H1 (cell line): ENCODE measurements around the gene BPIFB2. TPM values are rescaled to one million over a fixed set of nuclear protein-coding genes. Genes with fewer than 3 reads are reported as not detected.

ENCODE experiments used
- CTCF ChIA-PET: fragments of 300-600 bp; sonication (Branson Sonifier 250); formaldehyde crosslinking; loops from one replicate; lab custom pipeline; 2021; ENCODE audit not compliant: partially characterized antibody; lab: Charles Lee
- POLR2A ChIA-PET: fragments of 300-600 bp; sonication (Branson Sonifier 250); formaldehyde crosslinking; loops from one replicate; lab custom pipeline; 2021; ENCODE audit warnings: inconsistent platforms; ENCODE audit not compliant: partially characterized antibody; lab: Charles Lee
- DNase-seq, 2 experiments: peaks; one replicate each; pipeline versions ENCODE4 v3.0.0 to v3.0.0-alpha.2; 2010 to 2022; ENCODE audit warnings: low spot score in 2 of 2, low read depth in 1 of 2, mixed read lengths in 1 of 2
- FAIRE-seq: peaks from 2 replicates; lab custom pipeline; 2011; peaks lifted over from hg19 to GRCh38; lab: Jason Lieb, UNC
- H2AFZ ChIP-seq: 2 replicates; pipeline ENCODE4 v1.8.1; 2012; ENCODE audit warnings: low read length, inconsistent platforms
- H2AK5ac ChIP-seq: 2 replicates; pipeline ENCODE4 v1.6.1; 2013; ENCODE audit warnings: low read depth, low read length
- H2BK120ac ChIP-seq: replicated peaks from 2 replicates; pipeline ENCODE3; 2013; ENCODE audit warnings: low read depth, low read length, inconsistent platforms
- H2BK12ac ChIP-seq: 2 replicates; pipeline ENCODE4 v1.6.1; 2013; ENCODE audit warnings: low read depth, low read length
- H2BK15ac ChIP-seq: 2 replicates; pipeline ENCODE4 v1.6.1; 2013; ENCODE audit warnings: low read length
- H2BK20ac ChIP-seq: 2 replicates; pipeline ENCODE4 v1.6.1; 2013; ENCODE audit warnings: low read length
- H2BK5ac ChIP-seq: 2 replicates; pipeline ENCODE4 v1.6.1; 2013; ENCODE audit warnings: low read depth, low read length
- H3K14ac ChIP-seq: 2 replicates; pipeline ENCODE4 v1.6.1; 2013; ENCODE audit warnings: inconsistent platforms; ENCODE audit not compliant: insufficient read length
- H3K18ac ChIP-seq: 2 replicates; pipeline ENCODE4 v1.6.1; 2013; ENCODE audit warnings: low read length; ENCODE audit errors: extremely low read depth
- H3K23ac ChIP-seq: 2 replicates; pipeline ENCODE4 v1.6.1; 2013; ENCODE audit warnings: inconsistent platforms; ENCODE audit not compliant: insufficient read length
- H3K23me2 ChIP-seq: 2 replicates; pipeline ENCODE4 v1.6.1; 2013; ENCODE audit warnings: low read depth, low read length
- H3K27ac ChIP-seq: 2 replicates; pipeline ENCODE4 v1.6.1; 2011; ENCODE audit warnings: low read depth, low read length, inconsistent platforms
- H3K27me3 ChIP-seq, 4 experiments: replicated peaks in 1 of 4; 1 replicate in 1 of 4; 2 replicates in 3 of 4; pipeline versions ENCODE4 v1.6.1 to v1.8.1; 2011 to 2013; ENCODE audit warnings: low read length in 3 of 4, mild to moderate bottlenecking in 3 of 4, inconsistent platforms in 2 of 4, mixed read lengths in 2 of 4, moderate library complexity in 1 of 4; ENCODE audit not compliant: control insufficient read depth in 3 of 4, insufficient read depth in 3 of 4; ENCODE audit errors: extremely low read depth in 1 of 4
- H3K36me3 ChIP-seq, 4 experiments: 2 replicates each; pipeline versions ENCODE4 v1.6.1 to v1.8.1; 2011 to 2013; ENCODE audit warnings: mild to moderate bottlenecking in 4 of 4, low read length in 3 of 4, moderate library complexity in 2 of 4, control low read depth in 1 of 4, inconsistent platforms in 1 of 4; ENCODE audit not compliant: insufficient read depth in 4 of 4, control insufficient read depth in 2 of 4
- H3K4ac ChIP-seq: replicated peaks from 2 replicates; pipeline ENCODE3; 2013; ENCODE audit warnings: low read length, low read depth, mixed read lengths, inconsistent platforms; ENCODE audit not compliant: insufficient read length
- H3K4me1 ChIP-seq, 4 experiments: replicated peaks in 1 of 4; 1 replicate in 1 of 4; 2 replicates in 3 of 4; pipeline versions ENCODE4 v1.6.1 to v1.8.1; 2011 to 2013; ENCODE audit warnings: low read length in 3 of 4, inconsistent platforms in 2 of 4, mixed read lengths in 1 of 4; ENCODE audit not compliant: insufficient read depth in 4 of 4, control insufficient read depth in 3 of 4
- H3K4me2 ChIP-seq, 2 experiments: 2 replicates each; pipeline versions ENCODE4 v1.6.1 to v1.8.1; 2011 to 2013; ENCODE audit warnings: low read depth in 2 of 2, low read length in 2 of 2, control low read depth in 1 of 2, inconsistent platforms in 1 of 2, mild to moderate bottlenecking in 1 of 2; ENCODE audit not compliant: insufficient read depth in 1 of 2
- H3K4me3 ChIP-seq, 4 experiments: fragments of 200-600, 300-600 bp in 1 of 4; sonication (generic), shearing (Covaris generic), sonication (Bioruptor Twin) in 1 of 4; 2 replicates each; pipeline versions ENCODE4 v1.5.1 to v1.8.1; 2011 to 2016; ENCODE audit warnings: low read length in 4 of 4, low read depth in 3 of 4, control low read depth in 2 of 4, inconsistent platforms in 2 of 4, mild to moderate bottlenecking in 2 of 4, mixed read lengths in 1 of 4, moderate library complexity in 1 of 4; ENCODE audit not compliant: insufficient read depth in 2 of 4; ENCODE audit errors: extremely low read depth in 1 of 4
- H3K56ac ChIP-seq: replicated peaks from 2 replicates; pipeline ENCODE3; 2013; ENCODE audit warnings: low read depth, mild to moderate bottlenecking, mixed read lengths, low read length, inconsistent platforms; ENCODE audit not compliant: insufficient read length
- H3K79me1 ChIP-seq: 2 replicates; pipeline ENCODE4 v1.6.1; 2013; ENCODE audit warnings: low read depth, low read length, control low read depth
- H3K79me2 ChIP-seq, 2 experiments: 2 replicates each; pipeline versions ENCODE4 v1.6.1 to v1.8.1; 2012 to 2013; ENCODE audit warnings: low read length in 2 of 2, mild to moderate bottlenecking in 2 of 2, inconsistent platforms in 1 of 2; ENCODE audit not compliant: insufficient read depth in 2 of 2, control insufficient read depth in 1 of 2
- H3K9ac ChIP-seq, 4 experiments: replicated peaks in 1 of 4; 1 replicate in 1 of 4; 2 replicates in 3 of 4; pipeline versions ENCODE4 v1.6.1 to v1.8.1; 2011 to 2013; ENCODE audit warnings: low read depth in 3 of 4, low read length in 3 of 4, control low read depth in 2 of 4, mild to moderate bottlenecking in 2 of 4, moderate library complexity in 2 of 4, inconsistent platforms in 1 of 4; ENCODE audit errors: extremely low read depth in 1 of 4
- H3K9me3 ChIP-seq, 2 experiments: 2 replicates each; pipeline versions ENCODE4 v1.6.1 to v1.8.1; 2012 to 2013; ENCODE audit warnings: mild to moderate bottlenecking in 2 of 2, moderate library complexity in 2 of 2, control low read depth in 1 of 2, inconsistent platforms in 1 of 2, low read depth in 1 of 2, low read length in 1 of 2, mixed read lengths in 1 of 2; ENCODE audit not compliant: insufficient read depth in 2 of 2
- H4K20me1 ChIP-seq, 2 experiments: replicated peaks in 1 of 2; 2 replicates each; pipeline versions ENCODE3 to v1.8.1; 2011 to 2013; ENCODE audit warnings: inconsistent platforms in 2 of 2, low read length in 2 of 2, mild to moderate bottlenecking in 1 of 2; ENCODE audit not compliant: insufficient read depth in 2 of 2, control insufficient read depth in 1 of 2
- H4K5ac ChIP-seq: 2 replicates; pipeline ENCODE4 v1.6.1; 2013; ENCODE audit warnings: low read length, low read depth, mixed read lengths, inconsistent platforms; ENCODE audit not compliant: insufficient read length
- H4K8ac ChIP-seq: 2 replicates; pipeline ENCODE4 v1.8.0; 2013; ENCODE audit warnings: mild to moderate bottlenecking, moderate library complexity, low read length, inconsistent platforms; ENCODE audit not compliant: insufficient read depth; ENCODE audit errors: extremely low read depth
- H4K91ac ChIP-seq: replicated peaks from 2 replicates; pipeline ENCODE3; 2013; ENCODE audit warnings: low read length, mixed read lengths, inconsistent platforms; ENCODE audit not compliant: insufficient read length
- ASH2L ChIP-seq: fragments of 200-600, 300-600 bp; sonication (generic); IDR thresholded peaks from one replicate; pipeline ENCODE4 v1.7.1; 2017; ENCODE audit warnings: low read length
- BRCA1 ChIP-seq: IDR thresholded peaks from 2 replicates; pipeline ENCODE4 v1.6.1; 2012; ENCODE audit warnings: low read depth, low read length, improper control_type of control experiment
- CTCF ChIP-seq, 3 experiments: IDR thresholded peaks; 1 replicate in 2 of 3; 2 replicates in 1 of 3; pipeline versions ENCODE4 v1.5.1 to v1.6.1; 2011; ENCODE audit warnings: low read length in 3 of 3, mild to moderate bottlenecking in 3 of 3, inconsistent platforms in 2 of 3, low read depth in 1 of 3, moderate library complexity in 1 of 3; ENCODE audit not compliant: insufficient read depth in 1 of 3; ENCODE audit errors: control extremely low read depth in 1 of 3
- EP300 ChIP-seq, 2 experiments: IDR thresholded peaks; 1 replicate in 1 of 2; 2 replicates in 1 of 2; pipeline ENCODE4 v1.6.1; 2011 to 2012; ENCODE audit warnings: low read depth in 2 of 2, low read length in 2 of 2, mild to moderate bottlenecking in 2 of 2, borderline replicate concordance in 1 of 2, inconsistent platforms in 1 of 2, moderate library complexity in 1 of 2
- HDAC2 ChIP-seq, 2 experiments: fragments of 300-600 bp in 1 of 2; sonication (generic) in 1 of 2; IDR thresholded peaks; 2 replicates each; pipeline ENCODE4 v1.6.1; 2011 to 2012; ENCODE audit warnings: low read depth in 2 of 2, low read length in 2 of 2, mild to moderate bottlenecking in 2 of 2, moderate library complexity in 2 of 2, borderline replicate concordance in 1 of 2, inconsistent platforms in 1 of 2
- JUN ChIP-seq: IDR thresholded peaks from 2 replicates; pipeline ENCODE4 v1.6.1; 2011; ENCODE audit warnings: low read depth, mild to moderate bottlenecking, improper control_type of control experiment, low read length
- RNF2 ChIP-seq: fragments of 200-900, 300-1000 bp; sonication (generic); IDR thresholded peaks from 2 replicates; pipeline ENCODE4 v1.7.1; 2016; ENCODE audit warnings: borderline replicate concordance, low read depth, mild to moderate bottlenecking, antibody characterized with exemption, low read length; ENCODE audit not compliant: poor library complexity, severe bottlenecking; ENCODE audit errors: missing control alignments
- WGBS, 2 experiments: shearing (Covaris generic) in 1 of 2; methylation state at CpG; one replicate each; pipeline versions ENCODE4 v1.1.6 to v1.1.7; 2013 to 2015; ENCODE audit warnings: low lambda C conversion rate in 2 of 2, mixed read lengths in 2 of 2, inconsistent platforms in 1 of 2, low coverage in 1 of 2, missing lambda C conversion rate in 1 of 2; ENCODE audit not compliant: insufficient replicate concordance in 2 of 2, insufficient coverage in 1 of 2, insufficient read length in 1 of 2; ENCODE audit errors: extremely low coverage in 1 of 2, missing lambda C conversion rate in 1 of 2; 5-methylcytosine and 5-hydroxymethylcytosine counted together
- polyA plus RNA-seq, 7 experiments: library from polyadenylated mRNA; depleted of rRNA in 3 of 7; stranded (reverse) in 5 of 7; unstranded in 2 of 7; fragments of >200 nt in 5 of 7; fragments of 200-250 nt in 2 of 7; gene quantifications; 1 replicate in 5 of 7; 2 replicates in 1 of 7; 4 replicates in 1 of 7; pipeline versions ENCODE4 v1.2.1 to v1.2.3, GENCODE V29; 2011 to 2013; ENCODE audit warnings: missing spikeins in 2 of 7, mixed read lengths in 2 of 7
- total RNA-seq: library from RNA; stranded (reverse); fragmentation: NEBNext Ultra II Directional; extraction: Animal tissue kit (Norgen Biotek cat#: 25700); gene quantifications from 2 replicates; pipeline ENCODE4 v1.2.1, GENCODE V29; 2021

The BPIFB2 gene
- total and polyA plus RNA-seq, 2 of the 8 experiments (the other 6 are each of a cell fraction or from before 2014, with no cell fraction given), result not detected

GRCh38 chr20:33022694-33023438 lies 15.4 kb downstream of the BPIFB2 start:
- no peaks in the 10 kb centered on the region for H3K36me3 ChIP-seq
- H3K56ac ChIP-seq, result no peak overlapping the region
- no peak overlapping the region for H2AK5ac ChIP-seq
- H3K14ac ChIP-seq, result no peak overlapping the region
- H3K4me1 ChIP-seq, result no peaks in the 10 kb centered on the region
- H3K9ac ChIP-seq, result no peak overlapping the region
- H3K23me2 ChIP-seq, result peaks cover 8% of the 10 kb centered on the region; the same call in 1 of the 2 replicates
- CTCF ChIA-PET, result interaction anchor here (1.2 to 11.8 kb wide), 3 partner anchors 9 to 27 kb away, joined by 3 to 86 read pairs (median 4); partner anchors contain the start of genes BPIFB2 and SUN5
- FAIRE-seq, result no peak
- no peak overlapping the region for H3K18ac ChIP-seq
- no peak overlapping the region for H2BK15ac ChIP-seq
- H4K91ac ChIP-seq, result no peak overlapping the region
- H4K8ac ChIP-seq, result no peak overlapping the region
- H3K4me3 ChIP-seq, result no peak overlapping the region
- H3K23ac ChIP-seq, result no peak overlapping the region
- no peaks in the 10 kb centered on the region for H3K79me1 ChIP-seq
- H4K20me1 ChIP-seq, result peaks cover 2 to 3% of the 10 kb centered on the region in 2 experiments
- no peak overlapping the region for H4K5ac ChIP-seq
- no peaks in the 10 kb centered on the region for H3K79me2 ChIP-seq
- no peak overlapping the region for H3K4me2 ChIP-seq
- H2BK120ac ChIP-seq, result no peak overlapping the region
- no peak overlapping the region for H2BK5ac ChIP-seq
- no peak overlapping the region for H2AFZ ChIP-seq
- H3K27me3 ChIP-seq, result no peaks in the 10 kb centered on the region
- 79% methylated on average over 6 of the region's 7 CpGs; no CpG with 5 or more reads in 1 of the 2 experiments for WGBS, 2 experiments
- no peak overlapping the region for H3K4ac ChIP-seq
- no peak overlapping the region for H2BK20ac ChIP-seq
- no peak for DNase-seq
- no peaks in the 10 kb centered on the region for H3K9me3 ChIP-seq
- POLR2A ChIA-PET, result no interaction called here
- no peak overlapping the region for H3K27ac ChIP-seq
- no peak overlapping the region for H2BK12ac ChIP-seq
- TF ChIP-seq ASH2L, result no peak
- no peak for TF ChIP-seq JUN
- no peak for TF ChIP-seq BRCA1
- no peak for TF ChIP-seq RNF2
- TF ChIP-seq HDAC2 (IDR thresholded peaks at IDR 0.05; ENCODE audit: borderline replicate concordance in 1 of 2, low read depth in 2 of 2, low read length in 2 of 2), result no peak
- no peak for TF ChIP-seq EP300 (IDR thresholded peaks at IDR 0.05; ENCODE audit: borderline replicate concordance in 1 of 2, low read depth in 2 of 2, low read length in 2 of 2)
- TF ChIP-seq CTCF (IDR thresholded peaks at IDR 0.05; ENCODE audit: control extremely low read depth in 1 of 3, insufficient read depth in 1 of 3, low read depth in 1 of 3, low read length in 3 of 3), result no peak
